Measurements from ENCODE around the gene NECAP2. TPM values are rescaled to one million over a fixed set of nuclear protein-coding genes. Genes with fewer than 3 reads are reported as not detected.

NECAP2 gene
- polyA plus RNA-seq, 2 of the 4 experiments (the other 2 are of a cell fraction), result 29.7 to 38.5 TPM

GRCh38 chr1:16458831-16459230 lies 18.3 kb downstream of the NECAP2 start:
- Histone ChIP-seq H3K4me2 (no peak overlapping the region), H3K9me3 (no peaks in the 10 kb centered on the region), H3K27ac (no peak overlapping the region), H3K4me3 (no peak overlapping the region), H3K4me1 (peaks cover 6% of the 10 kb centered on the region; the same call in 2 of the 3 replicates)
- TF ChIP-seq USF2 (IDR thresholded peaks at IDR 0.05) (no peak), ZFP36 (IDR thresholded peaks at IDR 0.05; ENCODE audit: borderline replicate concordance, partially characterized antibody) (no peak), ELK1 (IDR thresholded peaks at IDR 0.05; ENCODE audit: low read depth, low read length) (no peak), ESRRA (IDR thresholded peaks at IDR 0.05; ENCODE audit: borderline replicate concordance, low read length) (no peak), FOXS1 (CRISPR knock-in tag; IDR thresholded peaks at IDR 0.05) (no peak), ZC3H11A (IDR thresholded peaks at IDR 0.05) (no peak), GATA3 (IDR thresholded peaks at IDR 0.05; ENCODE audit: borderline replicate concordance) (no peak), CEBPB (IDR thresholded peaks at IDR 0.05) (no peak), CBX2 (IDR thresholded peaks at IDR 0.05; ENCODE audit: borderline replicate concordance, low read depth) (no peak)
- DNase-seq (ENCODE audit: low read depth in 1 of 2, low spot score in 1 of 2), result no peak
- FAIRE-seq, result no peak
- POLR2A ChIA-PET, result no interaction called here
- no peak for ATAC-seq
- CTCF ChIA-PET, result interaction anchor here (1.1 kb wide), 1 partner anchor 9 kb away, joined by 3 read pairs; no protein-coding TSS in a partner anchor
- WGBS (ENCODE audit: missing lambda C conversion rate), result 93% methylated on average over 5 of the region's 6 CpGs

GRCh38 chr1:16459352-16459925 lies 18.9 kb downstream of the NECAP2 start:
- FAIRE-seq, result no peak
- WGBS (ENCODE audit: missing lambda C conversion rate), result 86% methylated on average over 6 of the region's 6 CpGs
- ATAC-seq, result no peak; a peak in 1 of 6 replicates
- no peak for TF ChIP-seq HOXB5 (CRISPR knock-in tag; IDR thresholded peaks at IDR 0.05)
- TF ChIP-seq ATOH8 (CRISPR knock-in tag; IDR thresholded peaks at IDR 0.05; ENCODE audit: low read depth), result no peak
- no peak for TF ChIP-seq MAZ (IDR thresholded peaks at IDR 0.05; ENCODE audit: borderline replicate concordance, low read depth, low read length)
- TF ChIP-seq HES2 (IDR thresholded peaks at IDR 0.05), result no peak
- no peak for TF ChIP-seq HDAC2 (IDR thresholded peaks at IDR 0.05)
- no peak for TF ChIP-seq ZNF302 (CRISPR knock-in tag; IDR thresholded peaks at IDR 0.05)
- no peak for TF ChIP-seq CHD4 (IDR thresholded peaks at IDR 0.05; ENCODE audit: borderline replicate concordance)
- TF ChIP-seq CEBPB (IDR thresholded peaks at IDR 0.05), result no peak
- ChIA-PET CTCF (interaction anchor here (0.7 kb wide), 1 partner anchor 23 kb away, joined by 3 read pairs; no protein-coding TSS in a partner anchor), POLR2A (no interaction called here)
- H3K9me3 ChIP-seq, result no peaks in the 10 kb centered on the region
- H3K4me3 ChIP-seq, result no peak overlapping the region
- DNase-seq (ENCODE audit: low read depth in 1 of 2, low spot score in 1 of 2), result no peak
- no peak overlapping the region for H3K4me2 ChIP-seq
- peaks cover 6% of the 10 kb centered on the region; the same call in 2 of the 3 replicates for H3K4me1 ChIP-seq
- H3K27ac ChIP-seq, result no peak overlapping the region

- Histone ChIP-seq H3K4me1 (peaks cover 6% of the 10 kb centered on the region; the same call in 2 of the 3 replicates), H3K4me2 (no peak overlapping the region), H3K27ac (no peak overlapping the region), H3K9me3 (no peaks in the 10 kb centered on the region), H3K4me3 (no peak overlapping the region)
- TF ChIP-seq ATOH8 (CRISPR knock-in tag; IDR thresholded peaks at IDR 0.05; ENCODE audit: low read depth) (no peak), CEBPB (IDR thresholded peaks at IDR 0.05) (no peak), ZFP36 (IDR thresholded peaks at IDR 0.05; ENCODE audit: borderline replicate concordance, partially characterized antibody) (no peak), BHLHE40 (IDR thresholded peaks at IDR 0.05; ENCODE audit: low read depth, low read length) (no peak), RARB (CRISPR knock-in tag; IDR thresholded peaks at IDR 0.05) (no peak), POLR2A (IDR thresholded peaks at IDR 0.05; ENCODE audit: low read length) (no peak), HEYL (CRISPR knock-in tag; IDR thresholded peaks at IDR 0.05) (no peak), ZC3H11A (IDR thresholded peaks at IDR 0.05) (no peak), JUN (IDR thresholded peaks at IDR 0.05) (no peak), SREBF2 (IDR thresholded peaks at IDR 0.05) (no peak), RCOR1 (IDR thresholded peaks at IDR 0.05; ENCODE audit: low read depth, low read length) (no peak), RFX5 (IDR thresholded peaks at IDR 0.05) (no peak), GATA3 (IDR thresholded peaks at IDR 0.05; ENCODE audit: borderline replicate concordance) (no peak), TP53 (CRISPR knock-in tag; IDR thresholded peaks at IDR 0.05) (no peak)
- ChIA-PET CTCF (interaction anchor here (1.6 kb wide), 1 partner anchor 22 kb away, joined by 4 read pairs; the partner anchor contains the start of gene NECAP2), POLR2A (no interaction called here)
- WGBS (ENCODE audit: missing lambda C conversion rate), result 96% methylated on average over 3 of the region's 3 CpGs
- FAIRE-seq (no peak), DNase-seq (ENCODE audit: low read depth in 1 of 2, low spot score in 1 of 2) (no peak), ATAC-seq (no peak)
Observed at GRCh38 chr1:16461681-16462080, 21.2 kb downstream of the NECAP2 start.

All from A549 (cell line).